ENCODE data around the gene ITPR2.

DNA sequence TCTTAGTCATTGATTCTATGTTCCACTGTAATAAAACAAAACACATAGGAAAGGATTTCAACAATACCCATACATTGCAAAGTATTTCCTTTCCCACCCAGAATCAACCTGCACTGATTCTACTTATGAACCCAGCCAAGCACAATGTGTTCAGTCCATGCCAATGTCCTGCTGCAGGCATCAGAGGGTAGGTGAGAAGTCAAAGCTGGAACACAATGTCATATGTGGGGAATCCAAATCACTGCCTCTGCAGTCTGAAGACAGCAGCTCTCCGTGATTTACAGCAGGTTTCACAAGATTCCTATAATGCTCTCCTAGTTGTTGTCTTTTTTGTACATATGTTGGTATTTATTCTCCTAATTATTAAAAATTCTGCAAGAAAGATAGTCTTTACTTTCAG, 25.7 kb downstream of the ITPR2 start:
- TF ChIP-seq, protein P1, sequence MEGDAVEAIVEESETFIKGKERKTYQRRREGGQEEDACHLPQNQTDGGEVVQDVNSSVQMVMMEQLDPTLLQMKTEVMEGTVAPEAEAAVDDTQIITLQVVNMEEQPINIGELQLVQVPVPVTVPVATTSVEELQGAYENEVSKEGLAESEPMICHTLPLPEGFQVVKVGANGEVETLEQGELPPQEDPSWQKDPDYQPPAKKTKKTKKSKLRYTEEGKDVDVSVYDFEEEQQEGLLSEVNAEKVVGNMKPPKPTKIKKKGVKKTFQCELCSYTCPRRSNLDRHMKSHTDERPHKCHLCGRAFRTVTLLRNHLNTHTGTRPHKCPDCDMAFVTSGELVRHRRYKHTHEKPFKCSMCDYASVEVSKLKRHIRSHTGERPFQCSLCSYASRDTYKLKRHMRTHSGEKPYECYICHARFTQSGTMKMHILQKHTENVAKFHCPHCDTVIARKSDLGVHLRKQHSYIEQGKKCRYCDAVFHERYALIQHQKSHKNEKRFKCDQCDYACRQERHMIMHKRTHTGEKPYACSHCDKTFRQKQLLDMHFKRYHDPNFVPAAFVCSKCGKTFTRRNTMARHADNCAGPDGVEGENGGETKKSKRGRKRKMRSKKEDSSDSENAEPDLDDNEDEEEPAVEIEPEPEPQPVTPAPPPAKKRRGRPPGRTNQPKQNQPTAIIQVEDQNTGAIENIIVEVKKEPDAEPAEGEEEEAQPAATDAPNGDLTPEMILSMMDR (IDR thresholded peaks at IDR 0.05) = no peak
- TF ChIP-seq POLR2A (IDR thresholded peaks at IDR 0.05) = no peak

Data from Peyer's patch (tissue), 4 donors.